RWPE2 (cell line): Measurements from ENCODE around the gene TBC1D5.
A peak's percentile ranks its signal among the peaks of the same experiment; 100 is the strongest.

ENCODE experiments used
- ATAC-seq: fragments of 200-7000 bp; cut with Tn5 transposase; 3 replicates; pipeline ENCODE4 v1.9.1; 2021; ENCODE audit warnings: low read depth
- DNase-seq: peaks from one replicate; pipeline ENCODE4 v3.0.0-alpha.2; 2020; ENCODE audit warnings: low spot score
- H3K27ac ChIP-seq: fragments of 450-650 bp; 2 replicates; pipeline ENCODE4 v1.5.1; 2017; ENCODE audit warnings: mild to moderate bottlenecking; ENCODE audit not compliant: poor library complexity, severe bottlenecking
- H3K27me3 ChIP-seq: fragments of 250-450 bp; sonication (Bioruptor Pico); 2 replicates; pipeline ENCODE4 v1.5.1; 2021; ENCODE audit warnings: mild to moderate bottlenecking, moderate library complexity; ENCODE audit not compliant: insufficient read depth, poor library complexity, severe bottlenecking
- H3K36me3 ChIP-seq: fragments of 250-450 bp; sonication (Bioruptor Pico); 2 replicates; pipeline ENCODE4 v1.5.1; 2020; ENCODE audit warnings: low read depth, mild to moderate bottlenecking, moderate library complexity
- H3K4me1 ChIP-seq: fragments of 250-450 bp; sonication (Bioruptor Pico); 2 replicates; pipeline ENCODE4 v1.5.1; 2021; ENCODE audit warnings: mild to moderate bottlenecking, moderate library complexity; ENCODE audit not compliant: insufficient read depth, poor library complexity, severe bottlenecking
- H3K4me3 ChIP-seq: fragments of 250-450 bp; sonication (Bioruptor Pico); 2 replicates; pipeline ENCODE4 v1.5.1; 2021; ENCODE audit warnings: mild to moderate bottlenecking, moderate library complexity; ENCODE audit not compliant: severe bottlenecking
- H3K9me3 ChIP-seq: fragments of 250-450 bp; sonication (Bioruptor Pico); 2 replicates; pipeline ENCODE4 v1.5.1; 2021; ENCODE audit warnings: mild to moderate bottlenecking, moderate library complexity; ENCODE audit not compliant: severe bottlenecking
- TF ChIP-seq, protein P1 (sequence below): fragments of 450-650 bp; IDR thresholded peaks from one replicate; pipeline ENCODE4 v1.5.1; 2017; ENCODE audit warnings: mild to moderate bottlenecking, moderate library complexity; ENCODE audit not compliant: poor library complexity, severe bottlenecking

The TBC1D5 gene

GRCh38 chr3:17144665-17144993 lies 597.8 kb downstream of the TBC1D5 start:
- Histone ChIP-seq H3K4me3 (no peak overlapping the region), H3K36me3 (no peaks in the 10 kb centered on the region), H3K9me3 (no peaks in the 10 kb centered on the region), H3K27me3 (no peaks in the 10 kb centered on the region), H3K27ac (no peak overlapping the region), H3K4me1 (no peaks in the 10 kb centered on the region)
- TF ChIP-seq, protein P1, sequence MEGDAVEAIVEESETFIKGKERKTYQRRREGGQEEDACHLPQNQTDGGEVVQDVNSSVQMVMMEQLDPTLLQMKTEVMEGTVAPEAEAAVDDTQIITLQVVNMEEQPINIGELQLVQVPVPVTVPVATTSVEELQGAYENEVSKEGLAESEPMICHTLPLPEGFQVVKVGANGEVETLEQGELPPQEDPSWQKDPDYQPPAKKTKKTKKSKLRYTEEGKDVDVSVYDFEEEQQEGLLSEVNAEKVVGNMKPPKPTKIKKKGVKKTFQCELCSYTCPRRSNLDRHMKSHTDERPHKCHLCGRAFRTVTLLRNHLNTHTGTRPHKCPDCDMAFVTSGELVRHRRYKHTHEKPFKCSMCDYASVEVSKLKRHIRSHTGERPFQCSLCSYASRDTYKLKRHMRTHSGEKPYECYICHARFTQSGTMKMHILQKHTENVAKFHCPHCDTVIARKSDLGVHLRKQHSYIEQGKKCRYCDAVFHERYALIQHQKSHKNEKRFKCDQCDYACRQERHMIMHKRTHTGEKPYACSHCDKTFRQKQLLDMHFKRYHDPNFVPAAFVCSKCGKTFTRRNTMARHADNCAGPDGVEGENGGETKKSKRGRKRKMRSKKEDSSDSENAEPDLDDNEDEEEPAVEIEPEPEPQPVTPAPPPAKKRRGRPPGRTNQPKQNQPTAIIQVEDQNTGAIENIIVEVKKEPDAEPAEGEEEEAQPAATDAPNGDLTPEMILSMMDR: no peak
- DNase-seq (no peak), ATAC-seq (no peak)

DNA sequence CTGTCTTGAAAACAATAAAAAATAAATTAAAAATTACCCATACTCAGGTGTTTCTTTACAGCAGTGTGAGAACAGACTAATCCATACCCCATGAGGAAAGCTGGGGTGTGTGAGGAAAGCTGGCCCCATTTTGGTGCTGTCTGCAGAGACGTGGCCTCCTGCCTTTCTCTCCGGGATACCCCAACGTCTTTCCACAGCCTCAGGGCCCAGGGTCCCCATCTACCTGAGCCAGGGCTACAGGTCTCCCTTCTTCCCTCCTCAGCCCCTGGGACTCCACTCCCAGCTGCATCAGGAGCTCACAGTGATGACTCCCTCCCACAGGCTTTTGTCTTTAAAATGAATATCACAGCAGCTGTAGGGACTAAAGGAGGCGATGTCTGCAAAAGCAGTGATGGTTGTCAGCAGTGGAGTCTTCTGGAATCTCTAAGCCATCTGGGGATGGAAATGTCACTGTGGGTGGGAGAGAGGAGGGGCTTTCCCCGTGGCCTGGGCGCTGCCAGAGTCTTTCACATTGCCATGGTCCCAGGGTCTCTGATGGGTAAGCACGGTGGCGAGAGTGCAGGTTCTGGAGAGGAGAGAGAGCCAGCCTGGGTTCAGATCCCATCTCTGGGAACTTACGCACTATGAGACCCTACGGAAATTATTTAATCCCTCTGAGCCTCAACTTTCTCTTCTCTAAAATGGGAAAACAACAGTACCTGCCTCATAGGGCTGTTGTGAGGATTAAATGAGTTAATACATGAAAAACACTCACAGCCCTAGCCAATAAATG lies 598.4 kb downstream of the TBC1D5 start:
- Histone ChIP-seq H3K4me3 (no peak overlapping the region), H3K36me3 (no peaks in the 10 kb centered on the region), H3K27me3 (no peaks in the 10 kb centered on the region), H3K9me3 (no peaks in the 10 kb centered on the region), H3K4me1 (no peaks in the 10 kb centered on the region), H3K27ac (no peak overlapping the region)
- ATAC-seq (no peak), DNase-seq (peak; percentile 19)
- TF ChIP-seq, protein P1: no peak

- ATAC-seq (no peak), DNase-seq (peak; percentile 10)
- no peak overlapping the region for H3K4me3 ChIP-seq
- H3K27me3 ChIP-seq: no peaks in the 10 kb centered on the region
- no peaks in the 10 kb centered on the region for H3K36me3 ChIP-seq
- H3K4me1 ChIP-seq: no peaks in the 10 kb centered on the region
- no peaks in the 10 kb centered on the region for H3K9me3 ChIP-seq
- TF ChIP-seq, protein P1: no peak
- H3K27ac ChIP-seq: no peak overlapping the region
These were observed 599.9 kb downstream of the TBC1D5 start for GRCh38 chr3:17142516-17142915.

GRCh38 chr3:17141699-17142098 lies 600.7 kb downstream of the TBC1D5 start:
- ATAC-seq: no peak

More at GRCh38 chr3:17141699-17142098, 600.7 kb downstream of the TBC1D5 start:
- H3K27me3 ChIP-seq: no peaks in the 10 kb centered on the region
- no peaks in the 10 kb centered on the region for H3K4me1 ChIP-seq
- peak; percentile 16 for DNase-seq
- no peak overlapping the region for H3K27ac ChIP-seq
- no peaks in the 10 kb centered on the region for H3K36me3 ChIP-seq
- no peak overlapping the region for H3K4me3 ChIP-seq
- H3K9me3 ChIP-seq: no peaks in the 10 kb centered on the region
- TF ChIP-seq, protein P1: no peak
